Panc1 (cell line): ENCODE data around the gene RACK1.

Source experiments
- CTCF ChIP-seq: fragments of 450-650 bp; IDR thresholded peaks from 2 replicates; pipeline ENCODE4 v1.5.1; 2017; ENCODE audit warnings: mild to moderate bottlenecking
- POLR2AphosphoS5 ChIP-seq: IDR thresholded peaks from 2 replicates; pipeline ENCODE4 v1.6.1; 2012; ENCODE audit warnings: mild to moderate bottlenecking, low read depth, low read length, moderate library complexity
- TCF7L2 ChIP-seq: IDR thresholded peaks from 2 replicates; pipeline ENCODE4 v1.6.1; 2011; ENCODE audit warnings: mild to moderate bottlenecking, low read depth, low read length, inconsistent platforms
- TF ChIP-seq, protein P1 (sequence below), 2 experiments: IDR thresholded peaks; 2 replicates each; pipeline ENCODE4 v1.6.1; 2011 to 2012; ENCODE audit warnings: low read depth in 2 of 2, control low read depth in 1 of 2, low read length in 1 of 2, mild to moderate bottlenecking in 1 of 2, moderate library complexity in 1 of 2; ENCODE audit not compliant: insufficient read depth in 1 of 2

- no peak for TF ChIP-seq CTCF
- TF ChIP-seq POLR2AphosphoS5: no peak
- TF ChIP-seq, protein P1, sequence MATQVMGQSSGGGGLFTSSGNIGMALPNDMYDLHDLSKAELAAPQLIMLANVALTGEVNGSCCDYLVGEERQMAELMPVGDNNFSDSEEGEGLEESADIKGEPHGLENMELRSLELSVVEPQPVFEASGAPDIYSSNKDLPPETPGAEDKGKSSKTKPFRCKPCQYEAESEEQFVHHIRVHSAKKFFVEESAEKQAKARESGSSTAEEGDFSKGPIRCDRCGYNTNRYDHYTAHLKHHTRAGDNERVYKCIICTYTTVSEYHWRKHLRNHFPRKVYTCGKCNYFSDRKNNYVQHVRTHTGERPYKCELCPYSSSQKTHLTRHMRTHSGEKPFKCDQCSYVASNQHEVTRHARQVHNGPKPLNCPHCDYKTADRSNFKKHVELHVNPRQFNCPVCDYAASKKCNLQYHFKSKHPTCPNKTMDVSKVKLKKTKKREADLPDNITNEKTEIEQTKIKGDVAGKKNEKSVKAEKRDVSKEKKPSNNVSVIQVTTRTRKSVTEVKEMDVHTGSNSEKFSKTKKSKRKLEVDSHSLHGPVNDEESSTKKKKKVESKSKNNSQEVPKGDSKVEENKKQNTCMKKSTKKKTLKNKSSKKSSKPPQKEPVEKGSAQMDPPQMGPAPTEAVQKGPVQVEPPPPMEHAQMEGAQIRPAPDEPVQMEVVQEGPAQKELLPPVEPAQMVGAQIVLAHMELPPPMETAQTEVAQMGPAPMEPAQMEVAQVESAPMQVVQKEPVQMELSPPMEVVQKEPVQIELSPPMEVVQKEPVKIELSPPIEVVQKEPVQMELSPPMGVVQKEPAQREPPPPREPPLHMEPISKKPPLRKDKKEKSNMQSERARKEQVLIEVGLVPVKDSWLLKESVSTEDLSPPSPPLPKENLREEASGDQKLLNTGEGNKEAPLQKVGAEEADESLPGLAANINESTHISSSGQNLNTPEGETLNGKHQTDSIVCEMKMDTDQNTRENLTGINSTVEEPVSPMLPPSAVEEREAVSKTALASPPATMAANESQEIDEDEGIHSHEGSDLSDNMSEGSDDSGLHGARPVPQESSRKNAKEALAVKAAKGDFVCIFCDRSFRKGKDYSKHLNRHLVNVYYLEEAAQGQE (IDR thresholded peaks at IDR 0.05; ENCODE audit: insufficient read depth in 1 of 2, low read depth in 2 of 2, low read length in 1 of 2): no peak
- TF ChIP-seq TCF7L2: no peak
Measured at GRCh38 chr5:181280251-181280762, 36.6 kb upstream of the RACK1 start.
